Thoracic aorta (tissue), 2 donors: ENCODE data around the gene KIF26B. TPM values are rescaled to one million over a fixed set of nuclear protein-coding genes. Genes with fewer than 3 reads are reported as not detected.

Experiments
- ATAC-seq: fragments of 150-250 bp; one replicate; pipeline ENCODE4 v1.8.0; 2017; ENCODE audit warnings: low read depth; ENCODE audit not compliant: insufficient number of reproducible peaks, low FRiP score
- DNase-seq: peaks from one replicate; pipeline ENCODE4 v3.0.0-alpha.2; 2020; ENCODE audit warnings: low spot score
- H3K27ac ChIP-seq, 2 donors: fragments of 200-600 bp; sonication (generic); 1 replicate in 1 of 2; 2 replicates in 1 of 2; pipeline ENCODE4 v1.5.1; 2016; ENCODE audit warnings: mild to moderate bottlenecking in 2 of 2, moderate library complexity in 2 of 2
- H3K27me3 ChIP-seq: fragments of 200-600 bp; sonication (generic); replicated peaks from 2 replicates; pipeline ENCODE4 v1.6.0; 2016; ENCODE audit warnings: mild to moderate bottlenecking; ENCODE audit not compliant: insufficient read depth
- H3K36me3 ChIP-seq: fragments of 200-600 bp; sonication (generic); one replicate; pipeline ENCODE4 v1.5.1; 2016
- H3K4me1 ChIP-seq, 2 donors: fragments of 200-600 bp; sonication (generic); 1 replicate in 1 of 2; 2 replicates in 1 of 2; pipeline versions ENCODE4 v1.5.1 to v1.6.0; 2016; ENCODE audit warnings: low read depth in 2 of 2, mild to moderate bottlenecking in 1 of 2; ENCODE audit not compliant: control insufficient read depth in 1 of 2
- H3K4me3 ChIP-seq: fragments of 200-600 bp; sonication (generic); 2 replicates; pipeline ENCODE4 v1.5.1; 2016; ENCODE audit warnings: mild to moderate bottlenecking
- H3K9me3 ChIP-seq: fragments of 200-600 bp; sonication (generic); 2 replicates; pipeline ENCODE4 v1.5.1; 2016
- CTCF ChIP-seq: fragments of 200-600 bp; sonication (generic); IDR thresholded peaks from one replicate; pipeline ENCODE4 v1.5.1; 2019; ENCODE audit warnings: antibody characterized with exemption
- total RNA-seq, 2 donors: library from RNA; depleted of rRNA; stranded (reverse); fragments of >200 nt; gene quantifications; one replicate each; pipeline versions ENCODE4 v1.1.0 to v1.2.3, GENCODE V29; 2016

The KIF26B gene
- total RNA-seq, 2 donors from 2014 or later = 0.14 to 0.41 TPM

- Histone ChIP-seq H3K36me3 (no peaks in the 10 kb centered on the region), H3K4me3 (no peak overlapping the region), H3K9me3 (no peaks in the 10 kb centered on the region), H3K4me1 (no peaks in the 10 kb centered on the region), H3K27ac (no peak overlapping the region), H3K27me3 (no peaks in the 10 kb centered on the region)
- no peak for TF ChIP-seq CTCF
- DNase-seq = no peak
- ATAC-seq = no peak
Observed at GRCh38 chr1:245292141-245292540, 137.4 kb downstream of the KIF26B start.

GRCh38 chr1:245292553-245292952 is 137.8 kb downstream of the KIF26B start:
- Histone ChIP-seq H3K4me1 (no peaks in the 10 kb centered on the region), H3K9me3 (no peaks in the 10 kb centered on the region), H3K36me3 (no peaks in the 10 kb centered on the region), H3K4me3 (no peak overlapping the region), H3K27ac (no peak overlapping the region), H3K27me3 (no peaks in the 10 kb centered on the region)
- TF ChIP-seq CTCF = no peak
- no peak for ATAC-seq
- no peak for DNase-seq

- Histone ChIP-seq H3K4me1 (peaks cover 0 to 6% of the 10 kb centered on the region in 2 donors), H3K9me3 (no peaks in the 10 kb centered on the region), H3K36me3 (no peaks in the 10 kb centered on the region), H3K27me3 (no peaks in the 10 kb centered on the region), H3K27ac (no peak overlapping the region), H3K4me3 (no peak overlapping the region)
- TF ChIP-seq CTCF = no peak
- ATAC-seq (no peak), DNase-seq (no peak)
Observed at GRCh38 chr1:245294020-245294419, 139.2 kb downstream of the KIF26B start.

- H3K27ac ChIP-seq = no peak overlapping the region
- no peak for TF ChIP-seq CTCF
- peak overlapping the region; percentile 14 for H3K4me3 ChIP-seq
- H3K4me1 ChIP-seq = peaks cover 0 to 8% of the 10 kb centered on the region in 2 donors
- no peaks in the 10 kb centered on the region for H3K27me3 ChIP-seq
- DNase-seq (no peak), ATAC-seq (no peak)
- no peaks in the 10 kb centered on the region for H3K9me3 ChIP-seq
- no peaks in the 10 kb centered on the region for H3K36me3 ChIP-seq
Observed at GRCh38 chr1:245298781-245299180, 144.0 kb downstream of the KIF26B start.

- Histone ChIP-seq H3K27ac (no peak overlapping the region), H3K9me3 (no peaks in the 10 kb centered on the region), H3K4me1 (peaks cover 0 to 8% of the 10 kb centered on the region in 2 donors), H3K36me3 (no peaks in the 10 kb centered on the region), H3K27me3 (no peaks in the 10 kb centered on the region), H3K4me3 (no peak overlapping the region)
- TF ChIP-seq CTCF = no peak
- DNase-seq (no peak), ATAC-seq (no peak)
Observed at GRCh38 chr1:245301162-245301580, 146.4 kb downstream of the KIF26B start.
